Small intestine (tissue), 7 donors: ENCODE measurements around the gene PLA2G7. TPM values are rescaled to one million over a fixed set of nuclear protein-coding genes. Genes with fewer than 3 reads are reported as not detected.
A peak's percentile ranks its signal among the peaks of the same experiment; 100 is the strongest.
"Not testable (repeated sequence)": the region's sequence is repeated elsewhere in the genome, so short reads cannot be mapped to it uniquely, and the experiment has no call there.

Source experiments
- DNase-seq, 2 donors: peaks; one replicate each; pipeline versions ENCODE4 v3.0.0 to v3.0.0-alpha.2; 2013
- FAIRE-seq: peaks from 2 replicates; lab custom pipeline; 2012; peaks lifted over from hg19 to GRCh38; lab: Jason Lieb, UNC
- H3K27ac ChIP-seq, 3 donors: one replicate each; pipeline ENCODE4 v1.5.1; 2013; ENCODE audit warnings: low read length in 2 of 3, mild to moderate bottlenecking in 2 of 3, control low read depth in 1 of 3, inconsistent platforms in 1 of 3, low read depth in 1 of 3, moderate library complexity in 1 of 3
- H3K27me3 ChIP-seq, 3 donors: one replicate each; pipeline ENCODE4 v1.6.1; 2013; ENCODE audit warnings: low read length in 3 of 3, inconsistent platforms in 1 of 3; ENCODE audit not compliant: control insufficient read depth in 3 of 3, insufficient read depth in 3 of 3
- H3K36me3 ChIP-seq, 3 donors: one replicate each; pipeline ENCODE4 v1.6.1; 2013; ENCODE audit warnings: low read length in 3 of 3, inconsistent platforms in 1 of 3, low read depth in 1 of 3, mild to moderate bottlenecking in 1 of 3, moderate library complexity in 1 of 3; ENCODE audit not compliant: control insufficient read depth in 3 of 3, insufficient read depth in 2 of 3
- H3K4me1 ChIP-seq, 3 donors: one replicate each; pipeline ENCODE4 v1.6.1; 2013; ENCODE audit warnings: low read length in 2 of 3, inconsistent platforms in 1 of 3, low read depth in 1 of 3, mild to moderate bottlenecking in 1 of 3, moderate library complexity in 1 of 3; ENCODE audit not compliant: control insufficient read depth in 3 of 3, insufficient read depth in 2 of 3
- H3K4me3 ChIP-seq, 3 donors: one replicate each; pipeline ENCODE4 v1.5.1; 2013; ENCODE audit warnings: low read length in 3 of 3, control low read depth in 1 of 3, inconsistent platforms in 1 of 3, low read depth in 1 of 3, mild to moderate bottlenecking in 1 of 3, moderate library complexity in 1 of 3
- H3K9me3 ChIP-seq, 2 donors: one replicate each; pipeline ENCODE4 v1.6.1; 2013; ENCODE audit warnings: low read depth in 1 of 2, low read length in 1 of 2; ENCODE audit not compliant: control insufficient read depth in 2 of 2, insufficient read depth in 1 of 2
- WGBS, 3 donors: extraction: QIAGEN DNeasy Blood & Tissue Kit; methylation state at CpG; one replicate each; pipeline ENCODE4 v1.1.7; 2013; 5-methylcytosine and 5-hydroxymethylcytosine counted together
- polyA plus RNA-seq, 4 donors: library from polyadenylated mRNA; stranded (reverse) in 3 of 4; unstranded in 1 of 4; fragments of 200-250 nt in 3 of 4; fragments of 120-200 nt in 1 of 4; gene quantifications; one replicate each; pipeline versions ENCODE4 v1.2.1 to v1.2.3, GENCODE V29; 2013
- donor health status: healthy with polysubstance abuse.
- donor health status: control.
- donor health status: control.
- donor health status: Bipolar disorder and iron deficiency.
- donor health status: healthy.

Gene PLA2G7
- polyA plus RNA-seq, 4 donors: 0.67 to 3.5 (median 1.2) TPM

DNA sequence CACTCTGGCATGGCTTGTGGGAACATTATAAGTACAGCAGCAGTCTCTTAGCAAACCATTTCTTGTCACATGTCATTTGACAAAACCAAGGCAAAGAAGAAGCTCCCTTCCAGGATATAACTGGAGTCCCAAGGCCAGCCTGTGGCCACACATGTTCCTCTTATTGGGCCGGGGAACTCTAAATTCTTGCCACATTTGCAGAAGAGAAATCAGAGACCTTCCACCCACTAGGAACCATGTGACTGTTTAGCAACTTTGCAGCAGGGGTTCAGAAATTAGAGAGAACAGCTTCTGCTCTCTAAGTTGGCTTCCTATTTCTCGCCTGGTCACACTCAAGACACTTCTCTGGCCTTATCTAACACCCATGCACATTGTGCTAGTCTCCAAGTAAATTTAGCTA, 37.6 kb upstream of the PLA2G7 start:
- no peak overlapping the region for H3K4me3 ChIP-seq
- peaks cover 0 to 7% (median 0%) of the 10 kb centered on the region in 3 donors for H3K4me1 ChIP-seq
- peak overlapping the region in 1 of 3 donors; percentile 31 for H3K27ac ChIP-seq
- FAIRE-seq (no peak), DNase-seq (no peak)
- H3K27me3 ChIP-seq: no peaks in the 10 kb centered on the region
- WGBS, 3 donors: 71 to 85% (median 73%) methylated on average over 2 of the region's 2 CpGs
- H3K9me3 ChIP-seq: no peaks in the 10 kb centered on the region
- no peaks in the 10 kb centered on the region for H3K36me3 ChIP-seq

DNA sequence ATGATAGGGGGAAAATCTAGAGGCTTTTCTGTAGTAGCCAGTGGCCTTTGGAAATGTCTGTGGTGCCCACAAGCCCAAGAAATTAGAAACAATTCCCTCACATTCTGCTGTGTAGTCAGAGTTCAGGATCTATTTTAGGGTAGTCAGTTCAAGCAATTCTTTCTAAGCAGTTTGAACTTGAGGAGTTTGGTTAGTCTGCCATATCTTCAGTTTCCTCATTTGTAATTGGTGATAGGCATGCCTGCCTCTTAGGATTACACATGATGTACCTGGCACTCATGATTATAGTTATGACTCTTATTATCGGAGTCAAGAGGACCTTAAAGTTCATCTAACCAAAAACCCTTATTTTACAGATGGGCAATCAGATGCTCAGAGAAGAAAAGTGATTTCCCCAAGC, 36.8 kb upstream of the PLA2G7 start:
- Histone ChIP-seq H3K4me3 (no peak overlapping the region), H3K4me1 (peaks cover 0 to 7% (median 0%) of the 10 kb centered on the region in 3 donors), H3K9me3 (no peaks in the 10 kb centered on the region), H3K36me3 (no peaks in the 10 kb centered on the region), H3K27me3 (no peaks in the 10 kb centered on the region), H3K27ac (peak overlapping the region in 1 of 3 donors; percentile 58)
- FAIRE-seq: no peak
- 86 to 92% (median 92%) methylated on average over 1 of the region's 1 CpG for WGBS, 3 donors
- DNase-seq: no peak

DNA sequence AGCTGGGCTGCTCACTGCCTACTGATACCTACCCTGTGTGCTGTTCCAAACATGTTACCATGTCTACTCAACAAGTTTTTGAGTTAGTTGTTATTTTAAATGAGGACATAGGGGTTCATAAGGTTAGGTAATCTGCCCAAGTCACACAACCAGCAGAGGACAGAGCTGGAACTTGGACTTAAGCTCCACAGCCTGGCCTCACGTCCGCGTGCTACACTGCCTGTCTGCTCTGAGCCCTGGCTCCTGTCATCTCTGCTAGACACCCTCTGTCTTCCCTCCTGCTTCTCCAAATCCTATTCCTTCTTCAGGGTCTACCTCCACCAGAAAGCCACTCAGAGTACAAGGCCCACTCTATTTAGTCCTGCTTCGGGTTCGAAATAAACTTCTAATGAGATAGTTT, 29.8 kb upstream of the PLA2G7 start:
- WGBS, 3 donors: 92 to 93% (median 93%) methylated on average over 5 of the region's 5 CpGs
- FAIRE-seq (no peak), DNase-seq (no peak)
- no peak overlapping the region for H3K27ac ChIP-seq
- H3K4me3 ChIP-seq: no peak overlapping the region
- H3K9me3 ChIP-seq: no peaks in the 10 kb centered on the region
- no peaks in the 10 kb centered on the region for H3K27me3 ChIP-seq
- no peaks in the 10 kb centered on the region for H3K36me3 ChIP-seq
- peaks cover 0 to 3% (median 0%) of the 10 kb centered on the region in 3 donors for H3K4me1 ChIP-seq

DNA sequence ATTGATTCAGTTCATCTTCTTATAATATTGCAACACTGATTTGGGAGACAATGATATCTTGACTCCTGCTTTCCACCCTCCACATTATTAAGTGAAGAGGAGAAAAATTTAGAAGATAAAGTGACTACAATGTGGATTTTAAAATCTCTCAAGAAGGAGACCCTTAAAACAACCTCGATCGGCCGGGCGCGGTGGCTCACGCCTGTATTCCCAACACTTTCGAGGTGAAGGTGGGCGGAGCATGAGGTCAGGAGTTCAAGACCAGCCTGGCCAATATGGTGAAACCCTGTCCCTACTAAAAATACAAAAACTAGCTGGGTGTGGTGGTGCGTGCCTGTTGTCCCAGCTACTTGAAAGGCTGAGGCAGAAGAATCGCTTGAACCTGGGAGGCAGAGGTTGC, 29.1 kb upstream of the PLA2G7 start:
- H3K27ac ChIP-seq, H3K9me3 ChIP-seq, H3K27me3 ChIP-seq, H3K36me3 ChIP-seq, FAIRE-seq, DNase-seq, H3K4me1 ChIP-seq, H3K4me3 ChIP-seq: not testable (repeated sequence)
- 78 to 91% (median 89%) methylated on average over 10 of the region's 10 CpGs for WGBS, 3 donors

DNA sequence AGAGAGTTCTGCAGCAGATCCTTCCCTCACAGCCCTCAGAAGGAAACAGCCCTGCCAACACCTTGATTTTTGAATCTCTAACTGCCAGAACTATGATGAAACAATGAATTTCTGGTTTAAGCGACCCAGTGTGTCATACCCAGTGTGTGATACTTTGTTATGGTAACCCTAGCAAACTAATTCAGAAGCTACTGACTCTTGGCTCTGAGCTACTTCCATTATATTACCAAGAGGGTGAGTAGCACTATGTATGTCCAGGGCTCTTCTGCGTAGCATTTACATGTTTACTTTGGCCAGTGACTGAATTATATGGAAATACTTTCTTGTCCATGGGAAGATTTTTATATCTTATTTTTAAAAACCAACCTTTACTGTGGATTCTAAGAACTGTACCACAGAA, 28.3 kb upstream of the PLA2G7 start:
- Histone ChIP-seq H3K9me3 (no peaks in the 10 kb centered on the region), H3K4me3 (no peak overlapping the region), H3K27me3 (no peaks in the 10 kb centered on the region), H3K4me1 (peaks cover 0 to 3% (median 0%) of the 10 kb centered on the region in 3 donors), H3K27ac (no peak overlapping the region), H3K36me3 (no peaks in the 10 kb centered on the region)
- 85 to 90% (median 88%) methylated on average over 2 of the region's 2 CpGs for WGBS, 3 donors
- FAIRE-seq (no peak), DNase-seq (no peak)

DNA sequence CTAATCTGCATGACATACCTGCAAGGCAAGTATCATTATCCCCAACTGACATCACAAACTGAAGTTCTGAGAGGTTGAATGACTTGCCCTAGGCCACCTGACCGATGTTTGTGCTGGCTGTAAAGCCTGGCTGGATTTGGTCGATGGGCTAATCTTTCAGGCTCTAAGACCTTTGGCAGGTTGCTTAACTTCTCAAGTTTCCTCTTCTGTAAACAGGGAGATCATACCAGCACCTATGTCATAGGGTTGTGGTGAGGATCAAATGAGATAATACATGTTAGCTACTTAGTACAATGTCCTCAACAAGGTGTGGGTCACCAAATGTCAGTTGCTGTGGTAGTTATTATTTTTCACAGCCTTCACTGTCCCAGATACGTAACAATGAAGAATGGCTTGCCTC, 25.8 kb upstream of the PLA2G7 start:
- WGBS, 3 donors: 48 to 70% (median 61%) methylated on average over 3 of the region's 3 CpGs
- Histone ChIP-seq H3K27ac (peak overlapping the region in 1 of 3 donors; percentile 30), H3K36me3 (no peaks in the 10 kb centered on the region), H3K9me3 (no peaks in the 10 kb centered on the region), H3K4me3 (no peak overlapping the region), H3K4me1 (peaks cover 0 to 3% (median 0%) of the 10 kb centered on the region in 3 donors), H3K27me3 (no peaks in the 10 kb centered on the region)
- DNase-seq (peak in 1 of 2 donors; percentile 61), FAIRE-seq (no peak)

DNA sequence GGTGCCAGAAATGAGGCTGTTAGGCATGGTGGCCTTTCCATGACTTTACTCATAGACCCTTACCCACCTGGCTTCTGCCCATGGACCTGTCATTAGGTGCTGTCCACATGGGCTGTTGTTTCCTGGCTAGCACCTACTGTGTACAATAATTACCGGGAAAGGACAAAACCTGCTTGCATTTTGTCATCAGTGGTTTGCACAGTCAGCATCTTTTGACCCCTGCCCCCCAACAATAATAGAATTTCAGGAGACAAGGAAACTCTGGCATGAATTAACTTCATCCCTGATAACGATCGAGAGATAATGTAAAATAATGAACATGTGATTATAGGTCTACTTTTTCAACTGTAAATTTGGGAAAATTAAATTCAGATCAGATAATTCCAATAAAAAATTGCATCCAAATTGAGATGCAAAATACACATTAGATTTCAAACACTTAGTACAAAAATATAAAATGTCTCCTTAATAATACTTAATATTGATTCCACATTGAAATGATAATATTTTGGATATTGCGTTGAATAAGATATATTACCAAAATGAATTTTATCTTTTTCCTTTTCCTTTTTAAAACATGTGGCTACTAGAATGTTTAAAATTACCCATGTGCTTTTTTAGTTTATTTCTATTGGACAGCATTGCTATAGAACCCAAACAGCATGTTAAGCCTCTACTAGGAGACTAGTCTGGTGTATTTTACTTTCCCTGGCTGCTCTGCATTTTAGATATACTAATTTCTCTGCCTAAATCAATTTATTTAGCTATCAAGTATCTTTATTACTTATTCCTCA, 24.0 kb upstream of the PLA2G7 start:
- Histone ChIP-seq H3K9me3 (no peaks in the 10 kb centered on the region), H3K4me3 (no peak overlapping the region), H3K36me3 (no peaks in the 10 kb centered on the region), H3K4me1 (peaks cover 0 to 3% (median 0%) of the 10 kb centered on the region in 3 donors), H3K27me3 (no peaks in the 10 kb centered on the region), H3K27ac (no peak overlapping the region)
- DNase-seq (no peak), FAIRE-seq (no peak)
- 85 to 90% (median 89%) methylated on average over 4 of the region's 4 CpGs for WGBS, 3 donors

DNA sequence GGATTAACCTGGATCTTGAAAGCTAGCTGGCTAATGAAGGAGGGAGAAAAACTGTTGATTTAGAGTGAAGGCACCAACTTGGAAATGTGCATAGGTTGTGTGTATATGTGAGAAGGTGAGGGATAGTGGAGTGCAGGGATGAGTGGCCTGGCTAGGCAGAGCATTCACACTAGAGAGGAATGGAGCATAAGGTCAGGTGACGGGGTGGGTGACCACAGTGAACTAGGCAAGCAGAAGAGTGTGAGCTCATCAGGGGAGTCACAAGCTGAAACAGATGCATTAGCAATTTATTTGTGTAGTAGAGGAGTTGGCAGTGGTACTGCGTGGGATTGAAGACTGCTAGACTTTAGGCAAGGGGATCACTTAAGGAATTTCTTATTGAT, 22.0 kb upstream of the PLA2G7 start:
- Histone ChIP-seq H3K27ac (no peak overlapping the region), H3K4me1 (peaks cover 0 to 3% (median 0%) of the 10 kb centered on the region in 3 donors), H3K36me3 (no peaks in the 10 kb centered on the region), H3K27me3 (no peaks in the 10 kb centered on the region), H3K4me3 (no peak overlapping the region), H3K9me3 (no peaks in the 10 kb centered on the region)
- no peak for FAIRE-seq
- WGBS, 3 donors: 76 to 87% (median 80%) methylated on average over 2 of the region's 2 CpGs
- DNase-seq: peak in 1 of 2 donors; percentile 27
